ENCODE measurements around the gene NAA80. TPM values are rescaled to one million over a fixed set of nuclear protein-coding genes. Genes with fewer than 3 reads are reported as not detected.

Gene NAA80
- total and polyA plus RNA-seq, 2 of the 13 experiments (the other 11 are each of a cell fraction or from before 2014, with no cell fraction given) = 3.4 to 8.7 TPM

- TF ChIP-seq ZFP62 (CRISPR knock-in tag; IDR thresholded peaks at IDR 0.05) (no peak), HCFC1 (IDR thresholded peaks at IDR 0.05; ENCODE audit: low read depth, low read length) (no peak; the same call in 1 of the 2 replicates), DR1 (CRISPR knock-in tag; IDR thresholded peaks at IDR 0.05) (no peak), HNRNPK (IDR thresholded peaks at IDR 0.05; ENCODE audit: low read depth, low read length, poor library complexity, severe bottlenecking) (peak; percentile 82), GATA4 (IDR thresholded peaks at IDR 0.05; ENCODE audit: borderline replicate concordance, low read depth) (peak; percentile 51; the same call in 1 of the 2 replicates), MAZ (IDR thresholded peaks at IDR 0.05; ENCODE audit: borderline replicate concordance, low read depth, low read length) (peak; percentile 75; the same call in 1 of the 2 replicates), MAZ (CRISPR knock-in tag; IDR thresholded peaks at IDR 0.05; ENCODE audit: low read depth) (no peak; the same call in 1 of the 2 replicates), PHF20 (CRISPR knock-in tag; IDR thresholded peaks at IDR 0.05) (peak; percentile 58; the same call in 1 of the 2 replicates), FOXO4 (CRISPR knock-in tag; conservative IDR thresholded peaks at IDR 0.05) (no peak), HES4 (CRISPR knock-in tag; IDR thresholded peaks at IDR 0.05; ENCODE audit: borderline replicate concordance) (no peak), HOXA3 (CRISPR knock-in tag; IDR thresholded peaks at IDR 0.05) (peak; percentile 14; the same call in 1 of the 2 replicates), SP4 (CRISPR knock-in tag; IDR thresholded peaks at IDR 0.05) (peak; percentile 77), CEBPB (IDR thresholded peaks at IDR 0.05; ENCODE audit: borderline replicate concordance, low read depth, low read length) (peak; percentile 74), SIX1 (CRISPR knock-in tag; IDR thresholded peaks at IDR 0.05; ENCODE audit: borderline replicate concordance) (no peak; the same call in 1 of the 2 replicates), RFXANK (CRISPR knock-in tag; IDR thresholded peaks at IDR 0.05) (no peak), BRD4 (CRISPR knock-in tag; IDR thresholded peaks at IDR 0.05) (peak; percentile 54; the same call in 1 of the 2 replicates), ZC3H13 (CRISPR knock-in tag; IDR thresholded peaks at IDR 0.05) (no peak; the same call in none of the 2 replicates), MEIS2 (CRISPR knock-in tag; IDR thresholded peaks at IDR 0.05) (peak; percentile 42; the same call in 1 of the 2 replicates), ZNF577 (CRISPR knock-in tag; IDR thresholded peaks at IDR 0.05; ENCODE audit: borderline replicate concordance, low read depth) (no peak), EEA1 (CRISPR knock-in tag; IDR thresholded peaks at IDR 0.05; ENCODE audit: borderline replicate concordance) (no peak), ZNF788 (CRISPR knock-in tag; IDR thresholded peaks at IDR 0.05; ENCODE audit: borderline replicate concordance) (peak; percentile 84; the same call in 1 of the 2 replicates), ZNF670 (CRISPR knock-in tag; IDR thresholded peaks at IDR 0.05; ENCODE audit: borderline replicate concordance) (0 out of 2 replicates have a peak, but pooled peaks have one; percentile 37), ZKSCAN8 (CRISPR knock-in tag; IDR thresholded peaks at IDR 0.05; ENCODE audit: borderline replicate concordance) (no peak), ONECUT2 (CRISPR knock-in tag; IDR thresholded peaks at IDR 0.05) (no peak), MIER3 (CRISPR knock-in tag; IDR thresholded peaks at IDR 0.05; ENCODE audit: borderline replicate concordance) (peak; percentile 69; the same call in 1 of the 2 replicates), ZNF430 (CRISPR knock-in tag; IDR thresholded peaks at IDR 0.05) (no peak)
- TF ChIP-seq, protein P1, sequence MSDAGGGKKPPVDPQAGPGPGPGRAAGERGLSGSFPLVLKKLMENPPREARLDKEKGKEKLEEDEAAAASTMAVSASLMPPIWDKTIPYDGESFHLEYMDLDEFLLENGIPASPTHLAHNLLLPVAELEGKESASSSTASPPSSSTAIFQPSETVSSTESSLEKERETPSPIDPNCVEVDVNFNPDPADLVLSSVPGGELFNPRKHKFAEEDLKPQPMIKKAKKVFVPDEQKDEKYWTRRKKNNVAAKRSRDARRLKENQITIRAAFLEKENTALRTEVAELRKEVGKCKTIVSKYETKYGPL (CRISPR knock-in tag; IDR thresholded peaks at IDR 0.05) = no peak
- TF ChIP-seq, protein P2, sequence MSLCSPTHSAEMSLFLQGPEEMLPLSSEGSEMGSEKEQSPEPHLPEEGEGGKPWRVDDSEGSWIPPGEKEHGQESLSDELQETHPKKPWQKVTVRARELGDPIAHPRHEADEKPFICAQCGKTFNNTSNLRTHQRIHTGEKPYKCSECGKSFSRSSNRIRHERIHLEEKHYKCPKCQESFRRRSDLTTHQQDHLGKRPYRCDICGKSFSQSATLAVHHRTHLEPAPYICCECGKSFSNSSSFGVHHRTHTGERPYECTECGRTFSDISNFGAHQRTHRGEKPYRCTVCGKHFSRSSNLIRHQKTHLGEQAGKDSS (CRISPR knock-in tag; IDR thresholded peaks at IDR 0.05; ENCODE audit: borderline replicate concordance, low read depth) = no peak
Observed at GRCh38 chr3:50298836-50299637, at the start of gene NAA80, which contains the start of gene HYAL3 (continued).
